ENCODE data around the gene TNFAIP6. TPM values are rescaled to one million over a fixed set of nuclear protein-coding genes. Genes with fewer than 3 reads are reported as not detected.
"Not testable (repeated sequence)": the region's sequence is repeated elsewhere in the genome, so short reads cannot be mapped to it uniquely, and the experiment has no call there.

The TNFAIP6 gene
- total RNA-seq, 3 donors from 2014 or later, result 2.6 to 12.5 (median 5.3) TPM

GRCh38 chr2:151417650-151418049 is 60.3 kb downstream of the TNFAIP6 start:
- Histone ChIP-seq H3K9me3 (no peaks in the 10 kb centered on the region), H3K36me3 (peaks cover 7% of the 10 kb centered on the region), H3K4me1 (no peaks in the 10 kb centered on the region), H3K27ac (no peak overlapping the region), H3K4me3 (no peak overlapping the region), H3K27me3 (no peaks in the 10 kb centered on the region)
- no peak for DNase-seq (ENCODE audit: low spot score in 2 of 2)
- intact Hi-C loops (cut with DNase I; ENCODE audit: low total_unique reads), result no loop called here
- TF ChIP-seq CTCF (IDR thresholded peaks at IDR 0.05), result no peak
- TF ChIP-seq POLR2A (IDR thresholded peaks at IDR 0.05), result no peak
- no peak for TF ChIP-seq POLR2AphosphoS5 (IDR thresholded peaks at IDR 0.05)

GRCh38 chr2:151421681-151422080 is 64.3 kb downstream of the TNFAIP6 start:
- H3K36me3 ChIP-seq; H3K27ac ChIP-seq; H3K4me1 ChIP-seq; intact Hi-C loops (cut with DNase I; ENCODE audit: low total_unique reads); H3K4me3 ChIP-seq; DNase-seq (ENCODE audit: low spot score in 2 of 2); H3K27me3 ChIP-seq; H3K9me3 ChIP-seq: not testable (repeated sequence)

GRCh38 chr2:151422917-151423439 is 65.6 kb downstream of the TNFAIP6 start:
- DNase-seq (ENCODE audit: low spot score in 2 of 2), result no peak
- Histone ChIP-seq H3K36me3 (peaks cover 7% of the 10 kb centered on the region), H3K4me1 (no peaks in the 10 kb centered on the region), H3K27me3 (no peaks in the 10 kb centered on the region), H3K27ac (no peak overlapping the region), H3K9me3 (no peaks in the 10 kb centered on the region), H3K4me3 (no peak overlapping the region)
- TF ChIP-seq POLR2AphosphoS5 (IDR thresholded peaks at IDR 0.05) (no peak), POLR2A (IDR thresholded peaks at IDR 0.05) (no peak), CTCF (IDR thresholded peaks at IDR 0.05) (no peak)
- intact Hi-C loops (cut with DNase I; ENCODE audit: low total_unique reads), result no loop called here

- Histone ChIP-seq H3K4me1 (no peaks in the 10 kb centered on the region), H3K9me3 (no peaks in the 10 kb centered on the region), H3K27me3 (no peaks in the 10 kb centered on the region), H3K36me3 (peaks cover 7% of the 10 kb centered on the region), H3K27ac (no peak overlapping the region), H3K4me3 (no peak overlapping the region)
- TF ChIP-seq CTCF (IDR thresholded peaks at IDR 0.05) (no peak), POLR2A (IDR thresholded peaks at IDR 0.05) (no peak), POLR2AphosphoS5 (IDR thresholded peaks at IDR 0.05) (no peak)
- no peak for DNase-seq (ENCODE audit: low spot score in 2 of 2)
- intact Hi-C loops (cut with DNase I; ENCODE audit: low total_unique reads), result no loop called here
Observed at GRCh38 chr2:151423760-151424159, 66.4 kb downstream of the TNFAIP6 start.

Other genes starting within 250 kb of the TNFAIP6 start
- gene RBM43, start 95.7 kb upstream of the TNFAIP6 start, total RNA-seq, result 1 to 10 TPM; 4.6 to 6.6 (median 5.0) TPM
- gene NMI, start 67.9 kb upstream of the TNFAIP6 start, total RNA-seq, result 10 to 100 TPM in 2 of 3 donors, 1 to 10 TPM in 1; 6.9 to 10.4 (median 10.2) TPM
- 10 to 100 TPM; 35.5 to 78.2 (median 50.5) TPM for gene RIF1, start 52.3 kb downstream of the TNFAIP6 start, total RNA-seq

Measured in breast epithelium (tissue), 4 donors.